GM21381 (cell line): ENCODE measurements around the gene WDR31.
A peak's percentile ranks its signal among the peaks of the same experiment; 100 is the strongest.
"Not testable (repeated sequence)": the region's sequence is repeated elsewhere in the genome, so short reads cannot be mapped to it uniquely, and the experiment has no call there.

Experiments used
- ATAC-seq: cut with Tn5 transposase; IDR thresholded peaks from one replicate; pipeline ENCODE4 v1.9.1; 2021; ENCODE audit warnings: mild to moderate bottlenecking, moderate library complexity; ENCODE audit not compliant: unreplicated experiment

Gene WDR31

GRCh38 chr9:113368982-113369854 lies 29.1 kb upstream of the WDR31 start:
- no peak for ATAC-seq

- no peak for ATAC-seq
Measured at GRCh38 chr9:113368348-113368981, 28.4 kb upstream of the WDR31 start.

- ATAC-seq = not testable (repeated sequence)
Measured at GRCh38 chr9:113365652-113366051, 25.6 kb upstream of the WDR31 start.

GRCh38 chr9:113364951-113365350 lies 24.9 kb upstream of the WDR31 start:
- ATAC-seq = no peak

- ATAC-seq = no peak
Measured at GRCh38 chr9:113363336-113363735, 23.3 kb upstream of the WDR31 start.

- no peak for ATAC-seq
Measured at GRCh38 chr9:113361304-113362018, 21.4 kb upstream of the WDR31 start.

- no peak for ATAC-seq
Measured at GRCh38 chr9:113360242-113360842, 20.3 kb upstream of the WDR31 start.

- ATAC-seq = no peak
Measured at GRCh38 chr9:113359385-113359784, 19.3 kb upstream of the WDR31 start.

- no peak for ATAC-seq
Measured at GRCh38 chr9:113356686-113357292, 16.7 kb upstream of the WDR31 start.

GRCh38 chr9:113355040-113355596 lies 15.0 kb upstream of the WDR31 start:
- ATAC-seq = no peak

- no peak for ATAC-seq
Measured at GRCh38 chr9:113352411-113352810, 12.3 kb upstream of the WDR31 start.

- no peak for ATAC-seq
Measured at GRCh38 chr9:113352006-113352405, 11.9 kb upstream of the WDR31 start.

GRCh38 chr9:113350937-113351336 lies 10.9 kb upstream of the WDR31 start:
- ATAC-seq = peak; percentile 41

- ATAC-seq = peak; percentile 15
Measured at GRCh38 chr9:113350107-113350661, 10.1 kb upstream of the WDR31 start.

- peak; percentile 43 for ATAC-seq
Measured at GRCh38 chr9:113349445-113350094, 9.5 kb upstream of the WDR31 start, which contains the start of gene BSPRY. Gene BSPRY, plus strand, starts transcription at chr9:113349541. Its CDS starts 39 bp downstream, at chr9:113349580.

GRCh38 chr9:113349066-113349444 lies 9.0 kb upstream of the WDR31 start:
- no peak for ATAC-seq

- ATAC-seq = no peak
Measured at GRCh38 chr9:113348437-113348836, 8.4 kb upstream of the WDR31 start.

- no peak for ATAC-seq
Measured at GRCh38 chr9:113345671-113346070, 5.6 kb upstream of the WDR31 start.

- no peak for ATAC-seq
Measured at GRCh38 chr9:113345190-113345589, 5.1 kb upstream of the WDR31 start.
